ENCODE data around the gene PLPP6.

The PLPP6 gene

DNA sequence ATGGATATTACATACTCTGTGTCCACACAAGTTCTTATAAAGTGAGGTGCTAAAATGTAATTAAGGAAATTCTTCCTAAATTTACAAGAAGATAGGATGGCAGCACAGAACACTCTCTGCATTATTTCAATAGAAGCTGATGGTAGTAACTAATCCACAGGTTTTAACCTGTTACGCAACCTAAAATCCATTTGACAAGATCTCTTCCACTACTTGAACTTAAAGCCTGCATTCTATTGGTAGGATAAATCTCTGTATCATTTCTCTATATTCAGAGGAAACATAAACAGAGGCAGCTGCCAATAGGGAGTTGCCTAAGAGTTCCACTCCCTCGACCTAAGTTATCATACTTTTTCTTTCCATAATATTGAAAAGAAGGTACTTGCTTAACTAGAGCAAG lies 38.8 kb downstream of the PLPP6 start:
- no peak for DNase-seq

DNA sequence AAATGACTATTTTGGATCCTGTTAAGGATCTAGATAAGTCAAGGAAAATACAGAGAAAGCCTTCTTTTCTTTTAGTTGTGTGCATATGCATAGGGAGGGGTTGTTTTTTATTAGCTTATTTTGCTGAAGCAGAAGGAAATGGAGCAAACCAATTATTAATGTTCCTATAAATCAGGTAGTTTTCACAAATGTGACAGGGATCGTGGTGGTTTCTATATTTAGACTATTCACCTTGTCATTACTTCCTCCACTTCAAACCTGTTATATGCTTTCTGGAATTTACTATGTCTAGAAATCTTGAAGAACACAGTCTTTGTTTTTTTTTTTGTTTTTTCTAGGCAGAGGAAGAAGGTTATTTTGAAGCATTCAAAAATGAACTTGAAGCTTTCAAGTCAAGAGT lies 39.4 kb downstream of the PLPP6 start:
- no peak for DNase-seq

DNA sequence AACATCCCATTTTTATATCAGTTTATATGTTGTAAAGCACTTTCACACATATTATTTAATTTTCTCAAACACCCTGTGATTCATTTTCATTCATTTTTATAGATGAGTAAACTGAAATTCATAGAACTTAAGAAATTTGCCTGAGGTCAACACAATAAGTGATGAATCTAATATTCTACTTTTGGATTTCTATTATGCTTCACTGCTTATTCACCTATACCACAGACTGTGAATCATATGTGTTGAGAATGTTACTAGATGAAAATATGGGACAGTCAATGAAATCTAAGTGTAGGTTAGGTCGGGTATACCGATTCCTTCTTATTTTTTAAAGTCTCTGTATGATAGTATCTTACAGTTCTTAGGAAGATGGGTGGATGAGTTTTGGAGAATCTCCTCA lies 42.0 kb downstream of the PLPP6 start:
- DNase-seq = no peak

DNA sequence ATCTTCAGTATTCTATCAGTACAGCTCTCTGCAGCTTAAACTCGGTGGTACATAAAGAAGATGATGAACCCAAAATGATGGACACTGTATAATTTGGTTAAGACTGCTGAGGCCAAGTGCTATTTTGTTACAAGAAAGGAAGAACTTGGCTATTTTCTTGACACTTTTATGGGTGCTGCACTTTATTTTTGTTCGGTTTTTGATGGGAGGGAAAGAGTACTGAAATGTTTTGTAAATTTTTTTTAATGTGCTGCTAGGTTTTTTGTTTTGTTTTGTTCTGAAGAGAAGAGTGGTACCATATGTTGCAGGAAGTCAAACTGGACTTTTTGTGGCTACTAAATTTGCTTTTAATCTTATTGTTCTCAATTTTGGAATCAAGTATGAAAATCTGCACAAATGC lies 43.9 kb downstream of the PLPP6 start:
- no peak for DNase-seq

DNA sequence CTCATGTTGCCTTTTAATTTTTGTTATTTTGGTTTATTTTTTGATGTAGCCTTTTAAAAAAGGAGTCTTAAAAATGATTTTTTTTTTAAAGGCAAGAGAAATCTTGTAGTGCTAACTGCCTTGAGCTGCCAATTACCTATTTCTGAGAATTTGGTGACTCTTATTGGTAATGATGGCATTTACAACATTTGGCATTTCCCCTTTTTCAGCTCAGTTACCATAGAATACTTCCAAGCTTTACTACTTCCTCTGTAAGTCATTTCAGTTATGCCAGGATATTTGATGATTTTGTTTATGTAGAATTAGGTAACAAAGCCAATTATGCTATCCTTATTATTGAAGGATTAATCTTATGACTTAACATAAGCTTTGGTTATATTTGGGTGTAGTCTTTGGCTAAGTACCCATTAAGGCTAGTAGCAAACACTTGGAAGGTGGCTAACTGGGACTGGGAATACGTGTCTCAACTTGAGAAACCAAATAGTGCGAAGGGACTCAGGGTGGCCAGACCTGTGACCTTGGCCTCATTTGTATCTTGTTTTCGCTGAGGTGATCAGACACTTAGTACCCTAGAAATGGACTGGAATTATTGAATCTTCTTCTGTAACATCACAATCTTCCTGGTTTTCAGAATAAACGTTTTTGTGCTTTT lies 45.0 kb downstream of the PLPP6 start:
- DNase-seq = no peak

DNA sequence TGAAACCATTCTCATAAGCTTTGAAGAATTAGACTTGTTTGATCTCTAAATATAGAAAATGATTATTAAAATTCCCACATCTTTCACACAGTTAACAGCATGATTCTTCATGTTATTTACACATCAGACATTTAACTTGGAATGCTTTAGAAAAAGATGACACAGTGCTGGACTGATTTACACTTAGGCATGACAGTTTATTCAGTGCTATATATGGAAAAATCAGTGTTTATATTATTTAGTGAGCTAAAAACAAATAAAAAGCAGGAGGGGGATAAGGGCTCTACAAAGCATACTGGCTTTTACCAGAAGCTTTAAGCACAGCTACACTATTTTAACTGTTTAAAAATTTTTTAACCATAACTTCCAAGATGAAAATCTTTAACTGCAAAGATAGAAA lies 47.3 kb downstream of the PLPP6 start:
- DNase-seq = no peak

DNA sequence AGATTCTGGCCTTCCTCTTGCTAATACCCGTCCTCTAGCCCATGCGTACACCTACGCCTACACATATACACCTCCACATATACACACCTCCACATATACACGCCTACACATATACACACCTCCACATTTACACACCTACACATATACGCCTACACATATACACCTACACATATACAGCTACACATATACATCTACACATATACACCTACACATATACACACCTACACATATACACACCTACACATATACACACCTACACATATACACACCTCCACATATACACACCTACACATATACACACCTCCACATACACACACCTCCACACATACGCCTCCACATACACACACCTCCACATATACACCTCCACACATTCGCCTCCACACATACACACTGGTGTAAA lies 51.8 kb downstream of the PLPP6 start:
- no peak for DNase-seq

DNA sequence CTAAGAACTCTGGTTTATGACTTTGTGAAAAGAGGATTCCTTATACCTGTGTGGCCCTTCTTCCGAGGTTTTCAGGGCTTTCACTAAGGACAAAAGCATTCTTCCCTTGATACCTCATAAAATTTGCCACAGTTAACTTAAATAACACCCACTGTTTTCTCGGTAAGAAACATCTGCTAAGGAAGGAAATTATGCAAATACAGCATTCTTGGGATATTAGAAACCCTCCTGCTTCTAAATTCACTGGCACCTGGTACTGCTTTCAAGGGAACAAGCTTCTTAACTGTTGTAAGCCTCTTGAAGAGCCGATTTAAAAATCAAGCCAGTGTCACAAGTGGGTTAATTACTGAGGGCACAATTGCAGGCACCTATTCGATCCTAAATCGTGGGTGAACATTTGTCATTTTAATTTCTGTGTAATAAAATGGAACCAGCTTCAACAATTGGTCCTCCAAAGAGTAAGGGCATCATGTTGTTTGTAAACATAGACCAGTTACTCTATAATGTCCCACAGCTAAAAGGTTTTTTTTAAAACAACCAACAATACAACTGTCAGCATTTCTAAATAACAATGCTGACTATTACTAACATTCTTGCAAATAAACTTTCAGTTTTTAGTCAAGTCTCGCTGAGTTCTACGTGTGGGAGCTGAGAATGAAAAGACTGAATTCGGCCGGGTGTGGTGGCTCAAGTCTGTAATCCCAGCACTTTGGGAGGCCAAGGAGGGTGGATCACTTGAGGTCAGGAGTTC lies 52.3 kb downstream of the PLPP6 start:
- no peak for DNase-seq

Measured in NCI-H774 (cell line).